ENCODE measurements around the gene ARHGAP21. TPM values are rescaled to one million over a fixed set of nuclear protein-coding genes. Genes with fewer than 3 reads are reported as not detected.

The ARHGAP21 gene
- total and polyA plus RNA-seq, 9 of the 15 experiments (the other 6 are each of a cell fraction or from before 2014, with no cell fraction given), result 13.6 to 145 (median 60.8) TPM

DNA sequence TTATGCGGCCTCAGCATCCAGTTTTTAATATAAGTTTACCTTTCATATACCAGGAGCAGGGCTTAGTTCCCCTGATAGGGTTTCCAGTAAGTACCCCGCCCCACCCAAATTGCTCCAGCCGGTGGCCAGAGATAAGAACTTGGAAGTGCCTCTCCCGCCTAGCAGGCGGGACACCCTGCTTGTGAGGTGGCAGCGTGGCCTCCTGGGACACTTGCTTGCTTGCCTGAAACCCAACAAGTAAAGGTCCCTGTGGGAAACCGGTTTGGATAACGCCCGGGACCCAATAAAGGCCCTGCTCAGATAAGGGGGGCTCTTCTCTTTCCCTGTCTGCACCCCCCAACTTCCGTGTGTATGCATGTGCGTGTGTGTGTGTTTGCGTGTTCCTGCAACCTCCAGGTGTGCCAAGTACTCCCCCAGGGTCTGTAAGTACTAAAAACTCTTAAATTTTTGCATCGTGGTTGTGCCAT is 154.3 kb downstream of the ARHGAP21 start (continued):
- TF ChIP-seq, protein P1, sequence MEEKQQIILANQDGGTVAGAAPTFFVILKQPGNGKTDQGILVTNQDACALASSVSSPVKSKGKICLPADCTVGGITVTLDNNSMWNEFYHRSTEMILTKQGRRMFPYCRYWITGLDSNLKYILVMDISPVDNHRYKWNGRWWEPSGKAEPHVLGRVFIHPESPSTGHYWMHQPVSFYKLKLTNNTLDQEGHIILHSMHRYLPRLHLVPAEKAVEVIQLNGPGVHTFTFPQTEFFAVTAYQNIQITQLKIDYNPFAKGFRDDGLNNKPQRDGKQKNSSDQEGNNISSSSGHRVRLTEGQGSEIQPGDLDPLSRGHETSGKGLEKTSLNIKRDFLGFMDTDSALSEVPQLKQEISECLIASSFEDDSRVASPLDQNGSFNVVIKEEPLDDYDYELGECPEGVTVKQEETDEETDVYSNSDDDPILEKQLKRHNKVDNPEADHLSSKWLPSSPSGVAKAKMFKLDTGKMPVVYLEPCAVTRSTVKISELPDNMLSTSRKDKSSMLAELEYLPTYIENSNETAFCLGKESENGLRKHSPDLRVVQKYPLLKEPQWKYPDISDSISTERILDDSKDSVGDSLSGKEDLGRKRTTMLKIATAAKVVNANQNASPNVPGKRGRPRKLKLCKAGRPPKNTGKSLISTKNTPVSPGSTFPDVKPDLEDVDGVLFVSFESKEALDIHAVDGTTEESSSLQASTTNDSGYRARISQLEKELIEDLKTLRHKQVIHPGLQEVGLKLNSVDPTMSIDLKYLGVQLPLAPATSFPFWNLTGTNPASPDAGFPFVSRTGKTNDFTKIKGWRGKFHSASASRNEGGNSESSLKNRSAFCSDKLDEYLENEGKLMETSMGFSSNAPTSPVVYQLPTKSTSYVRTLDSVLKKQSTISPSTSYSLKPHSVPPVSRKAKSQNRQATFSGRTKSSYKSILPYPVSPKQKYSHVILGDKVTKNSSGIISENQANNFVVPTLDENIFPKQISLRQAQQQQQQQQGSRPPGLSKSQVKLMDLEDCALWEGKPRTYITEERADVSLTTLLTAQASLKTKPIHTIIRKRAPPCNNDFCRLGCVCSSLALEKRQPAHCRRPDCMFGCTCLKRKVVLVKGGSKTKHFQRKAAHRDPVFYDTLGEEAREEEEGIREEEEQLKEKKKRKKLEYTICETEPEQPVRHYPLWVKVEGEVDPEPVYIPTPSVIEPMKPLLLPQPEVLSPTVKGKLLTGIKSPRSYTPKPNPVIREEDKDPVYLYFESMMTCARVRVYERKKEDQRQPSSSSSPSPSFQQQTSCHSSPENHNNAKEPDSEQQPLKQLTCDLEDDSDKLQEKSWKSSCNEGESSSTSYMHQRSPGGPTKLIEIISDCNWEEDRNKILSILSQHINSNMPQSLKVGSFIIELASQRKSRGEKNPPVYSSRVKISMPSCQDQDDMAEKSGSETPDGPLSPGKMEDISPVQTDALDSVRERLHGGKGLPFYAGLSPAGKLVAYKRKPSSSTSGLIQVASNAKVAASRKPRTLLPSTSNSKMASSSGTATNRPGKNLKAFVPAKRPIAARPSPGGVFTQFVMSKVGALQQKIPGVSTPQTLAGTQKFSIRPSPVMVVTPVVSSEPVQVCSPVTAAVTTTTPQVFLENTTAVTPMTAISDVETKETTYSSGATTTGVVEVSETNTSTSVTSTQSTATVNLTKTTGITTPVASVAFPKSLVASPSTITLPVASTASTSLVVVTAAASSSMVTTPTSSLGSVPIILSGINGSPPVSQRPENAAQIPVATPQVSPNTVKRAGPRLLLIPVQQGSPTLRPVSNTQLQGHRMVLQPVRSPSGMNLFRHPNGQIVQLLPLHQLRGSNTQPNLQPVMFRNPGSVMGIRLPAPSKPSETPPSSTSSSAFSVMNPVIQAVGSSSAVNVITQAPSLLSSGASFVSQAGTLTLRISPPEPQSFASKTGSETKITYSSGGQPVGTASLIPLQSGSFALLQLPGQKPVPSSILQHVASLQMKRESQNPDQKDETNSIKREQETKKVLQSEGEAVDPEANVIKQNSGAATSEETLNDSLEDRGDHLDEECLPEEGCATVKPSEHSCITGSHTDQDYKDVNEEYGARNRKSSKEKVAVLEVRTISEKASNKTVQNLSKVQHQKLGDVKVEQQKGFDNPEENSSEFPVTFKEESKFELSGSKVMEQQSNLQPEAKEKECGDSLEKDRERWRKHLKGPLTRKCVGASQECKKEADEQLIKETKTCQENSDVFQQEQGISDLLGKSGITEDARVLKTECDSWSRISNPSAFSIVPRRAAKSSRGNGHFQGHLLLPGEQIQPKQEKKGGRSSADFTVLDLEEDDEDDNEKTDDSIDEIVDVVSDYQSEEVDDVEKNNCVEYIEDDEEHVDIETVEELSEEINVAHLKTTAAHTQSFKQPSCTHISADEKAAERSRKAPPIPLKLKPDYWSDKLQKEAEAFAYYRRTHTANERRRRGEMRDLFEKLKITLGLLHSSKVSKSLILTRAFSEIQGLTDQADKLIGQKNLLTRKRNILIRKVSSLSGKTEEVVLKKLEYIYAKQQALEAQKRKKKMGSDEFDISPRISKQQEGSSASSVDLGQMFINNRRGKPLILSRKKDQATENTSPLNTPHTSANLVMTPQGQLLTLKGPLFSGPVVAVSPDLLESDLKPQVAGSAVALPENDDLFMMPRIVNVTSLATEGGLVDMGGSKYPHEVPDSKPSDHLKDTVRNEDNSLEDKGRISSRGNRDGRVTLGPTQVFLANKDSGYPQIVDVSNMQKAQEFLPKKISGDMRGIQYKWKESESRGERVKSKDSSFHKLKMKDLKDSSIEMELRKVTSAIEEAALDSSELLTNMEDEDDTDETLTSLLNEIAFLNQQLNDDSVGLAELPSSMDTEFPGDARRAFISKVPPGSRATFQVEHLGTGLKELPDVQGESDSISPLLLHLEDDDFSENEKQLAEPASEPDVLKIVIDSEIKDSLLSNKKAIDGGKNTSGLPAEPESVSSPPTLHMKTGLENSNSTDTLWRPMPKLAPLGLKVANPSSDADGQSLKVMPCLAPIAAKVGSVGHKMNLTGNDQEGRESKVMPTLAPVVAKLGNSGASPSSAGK (IDR thresholded peaks at IDR 0.05), result peak; percentile 69
- TF ChIP-seq, protein P2, sequence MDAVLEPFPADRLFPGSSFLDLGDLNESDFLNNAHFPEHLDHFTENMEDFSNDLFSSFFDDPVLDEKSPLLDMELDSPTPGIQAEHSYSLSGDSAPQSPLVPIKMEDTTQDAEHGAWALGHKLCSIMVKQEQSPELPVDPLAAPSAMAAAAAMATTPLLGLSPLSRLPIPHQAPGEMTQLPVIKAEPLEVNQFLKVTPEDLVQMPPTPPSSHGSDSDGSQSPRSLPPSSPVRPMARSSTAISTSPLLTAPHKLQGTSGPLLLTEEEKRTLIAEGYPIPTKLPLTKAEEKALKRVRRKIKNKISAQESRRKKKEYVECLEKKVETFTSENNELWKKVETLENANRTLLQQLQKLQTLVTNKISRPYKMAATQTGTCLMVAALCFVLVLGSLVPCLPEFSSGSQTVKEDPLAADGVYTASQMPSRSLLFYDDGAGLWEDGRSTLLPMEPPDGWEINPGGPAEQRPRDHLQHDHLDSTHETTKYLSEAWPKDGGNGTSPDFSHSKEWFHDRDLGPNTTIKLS (IDR thresholded peaks at IDR 0.05; ENCODE audit: borderline replicate concordance, low read depth), result peak; percentile 89
- TF ChIP-seq MTA2 (IDR thresholded peaks at IDR 0.05; ENCODE audit: low read depth) (peak; percentile 90), RFX7 (CRISPR knock-in tag; IDR thresholded peaks at IDR 0.05) (no peak), ZEB2 (IDR thresholded peaks at IDR 0.05) (peak; percentile 66; the same call in 1 of the 2 replicates), STAT5B (CRISPR knock-in tag; IDR thresholded peaks at IDR 0.05) (no peak), RFX5 (IDR thresholded peaks at IDR 0.05; ENCODE audit: low read depth, low read length) (no peak)
- TF ChIP-seq, protein P3, sequence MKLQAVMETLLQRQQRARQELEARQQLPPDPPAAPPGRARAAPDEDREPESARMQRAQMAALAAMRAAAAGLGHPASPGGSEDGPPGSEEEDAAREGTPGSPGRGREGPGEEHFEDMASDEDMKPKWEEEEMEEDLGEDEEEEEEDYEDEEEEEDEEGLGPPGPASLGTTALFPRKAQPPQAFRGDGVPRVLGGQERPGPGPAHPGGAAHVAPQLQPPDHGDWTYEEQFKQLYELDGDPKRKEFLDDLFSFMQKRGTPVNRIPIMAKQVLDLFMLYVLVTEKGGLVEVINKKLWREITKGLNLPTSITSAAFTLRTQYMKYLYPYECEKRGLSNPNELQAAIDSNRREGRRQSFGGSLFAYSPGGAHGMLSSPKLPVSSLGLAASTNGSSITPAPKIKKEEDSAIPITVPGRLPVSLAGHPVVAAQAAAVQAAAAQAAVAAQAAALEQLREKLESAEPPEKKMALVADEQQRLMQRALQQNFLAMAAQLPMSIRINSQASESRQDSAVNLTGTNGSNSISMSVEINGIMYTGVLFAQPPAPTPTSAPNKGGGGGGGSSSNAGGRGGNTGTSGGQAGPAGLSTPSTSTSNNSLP (IDR thresholded peaks at IDR 0.05; ENCODE audit: borderline replicate concordance, low read depth, low read length), result 0 out of 2 replicates have a peak, but pooled peaks have one; percentile 58
- TF ChIP-seq, protein P4, sequence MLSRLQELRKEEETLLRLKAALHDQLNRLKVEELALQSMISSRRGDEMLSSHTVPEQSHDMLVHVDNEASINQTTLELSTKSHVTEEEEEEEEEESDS (CRISPR knock-in tag; IDR thresholded peaks at IDR 0.05), result no peak
- TF ChIP-seq, protein P5, sequence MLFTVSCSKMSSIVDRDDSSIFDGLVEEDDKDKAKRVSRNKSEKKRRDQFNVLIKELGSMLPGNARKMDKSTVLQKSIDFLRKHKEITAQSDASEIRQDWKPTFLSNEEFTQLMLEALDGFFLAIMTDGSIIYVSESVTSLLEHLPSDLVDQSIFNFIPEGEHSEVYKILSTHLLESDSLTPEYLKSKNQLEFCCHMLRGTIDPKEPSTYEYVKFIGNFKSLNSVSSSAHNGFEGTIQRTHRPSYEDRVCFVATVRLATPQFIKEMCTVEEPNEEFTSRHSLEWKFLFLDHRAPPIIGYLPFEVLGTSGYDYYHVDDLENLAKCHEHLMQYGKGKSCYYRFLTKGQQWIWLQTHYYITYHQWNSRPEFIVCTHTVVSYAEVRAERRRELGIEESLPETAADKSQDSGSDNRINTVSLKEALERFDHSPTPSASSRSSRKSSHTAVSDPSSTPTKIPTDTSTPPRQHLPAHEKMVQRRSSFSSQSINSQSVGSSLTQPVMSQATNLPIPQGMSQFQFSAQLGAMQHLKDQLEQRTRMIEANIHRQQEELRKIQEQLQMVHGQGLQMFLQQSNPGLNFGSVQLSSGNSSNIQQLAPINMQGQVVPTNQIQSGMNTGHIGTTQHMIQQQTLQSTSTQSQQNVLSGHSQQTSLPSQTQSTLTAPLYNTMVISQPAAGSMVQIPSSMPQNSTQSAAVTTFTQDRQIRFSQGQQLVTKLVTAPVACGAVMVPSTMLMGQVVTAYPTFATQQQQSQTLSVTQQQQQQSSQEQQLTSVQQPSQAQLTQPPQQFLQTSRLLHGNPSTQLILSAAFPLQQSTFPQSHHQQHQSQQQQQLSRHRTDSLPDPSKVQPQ (CRISPR knock-in tag; IDR thresholded peaks at IDR 0.05; ENCODE audit: borderline replicate concordance), result no peak
